ENCODE data around the gene ZNF385C. TPM values are rescaled to one million over a fixed set of nuclear protein-coding genes. Genes with fewer than 3 reads are reported as not detected.

ZNF385C gene
- total RNA-seq, 1 donor from 2014 or later, result not detected

GRCh38 chr17:42038221-42038973 is 59.9 kb downstream of the ZNF385C start:
- no peak for DNase-seq (ENCODE audit: low read depth)
- H3K4me3 ChIP-seq (ENCODE audit: low read depth, low read length), result no peak overlapping the region
- TF ChIP-seq CTCF (conservative IDR thresholded peaks at IDR 0.05; ENCODE audit: low read depth, low read length), result no peak

GRCh38 chr17:42034059-42034458 is 64.2 kb downstream of the ZNF385C start:
- DNase-seq (ENCODE audit: low read depth), result no peak
- no peak for TF ChIP-seq CTCF (conservative IDR thresholded peaks at IDR 0.05; ENCODE audit: low read depth, low read length)
- no peak overlapping the region for H3K4me3 ChIP-seq (ENCODE audit: low read depth, low read length)

GRCh38 chr17:42031584-42031983 is 66.7 kb downstream of the ZNF385C start:
- DNase-seq (ENCODE audit: low read depth), result no peak
- H3K4me3 ChIP-seq (ENCODE audit: low read depth, low read length), result no peak overlapping the region
- no peak for TF ChIP-seq CTCF (conservative IDR thresholded peaks at IDR 0.05; ENCODE audit: low read depth, low read length)

GRCh38 chr17:42028791-42029127 is 69.5 kb downstream of the ZNF385C start:
- no peak overlapping the region for H3K4me3 ChIP-seq (ENCODE audit: low read depth, low read length)
- DNase-seq (ENCODE audit: low read depth), result no peak
- TF ChIP-seq CTCF (conservative IDR thresholded peaks at IDR 0.05; ENCODE audit: low read depth, low read length), result no peak

GRCh38 chr17:42027961-42028790 is 70.1 kb downstream of the ZNF385C start:
- DNase-seq (ENCODE audit: low read depth), result no peak
- H3K4me3 ChIP-seq (ENCODE audit: low read depth, low read length), result no peak overlapping the region
- peak; percentile 53 for TF ChIP-seq CTCF (conservative IDR thresholded peaks at IDR 0.05; ENCODE audit: low read depth, low read length)

GRCh38 chr17:42027590-42027889 is 70.7 kb downstream of the ZNF385C start:
- no peak for DNase-seq (ENCODE audit: low read depth)
- no peak overlapping the region for H3K4me3 ChIP-seq (ENCODE audit: low read depth, low read length)
- TF ChIP-seq CTCF (conservative IDR thresholded peaks at IDR 0.05; ENCODE audit: low read depth, low read length), result no peak

Measured in epithelial cell of proximal tubule (primary cell).